Neural progenitor cell (in vitro differentiated cells): ENCODE results near the gene ZFYVE9. TPM values are rescaled to one million over a fixed set of nuclear protein-coding genes. Genes with fewer than 3 reads are reported as not detected.
A peak's percentile ranks its signal among the peaks of the same experiment; 100 is the strongest.
"Not testable (repeated sequence)": the region's sequence is repeated elsewhere in the genome, so short reads cannot be mapped to it uniquely, and the experiment has no call there.

Source experiments
- DNase-seq: peaks from one replicate; pipeline ENCODE4 v3.0.0-alpha.2; 2016; ENCODE audit warnings: low spot score
- H2AFZ ChIP-seq: fragments of 200-600 bp; sonication (generic); replicated peaks from 2 replicates; pipeline ENCODE4 v1.6.1; 2016; ENCODE audit warnings: antibody characterized with exemption
- H3F3A ChIP-seq: fragments of 200-600 bp; sonication (generic); 2 replicates; pipeline ENCODE4 v1.6.1; 2016; ENCODE audit warnings: antibody characterized with exemption, low read depth
- H3K27ac ChIP-seq: fragments of 200-600 bp; sonication (generic); 2 replicates; pipeline ENCODE4 v1.5.1; 2016; ENCODE audit warnings: mild to moderate bottlenecking
- H3K27me3 ChIP-seq: fragments of 200-600 bp; sonication (generic); 2 replicates; pipeline ENCODE4 v1.6.1; 2016; ENCODE audit warnings: mild to moderate bottlenecking, moderate library complexity
- H3K36me3 ChIP-seq: fragments of 200-600 bp; sonication (generic); 2 replicates; pipeline ENCODE4 v1.5.1; 2016
- H3K4me1 ChIP-seq: fragments of 200-600 bp; sonication (generic); 2 replicates; pipeline ENCODE4 v1.6.1; 2016; ENCODE audit warnings: mixed run types
- H3K4me2 ChIP-seq: fragments of 200-600 bp; sonication (generic); 2 replicates; pipeline ENCODE4 v1.6.1; 2016
- H3K4me3 ChIP-seq: fragments of 200-600 bp; sonication (generic); 2 replicates; pipeline ENCODE4 v1.5.1; 2016
- H3K79me2 ChIP-seq: fragments of 200-600 bp; sonication (generic); 2 replicates; pipeline ENCODE4 v1.6.1; 2016; ENCODE audit warnings: low read depth
- H3K9ac ChIP-seq: fragments of 200-600 bp; sonication (generic); 2 replicates; pipeline ENCODE4 v1.6.1; 2016
- H3K9me3 ChIP-seq: fragments of 200-600 bp; sonication (generic); 2 replicates; pipeline ENCODE4 v1.5.1; 2016; ENCODE audit warnings: low read depth
- H4K20me1 ChIP-seq: fragments of 200-600 bp; sonication (generic); 2 replicates; pipeline ENCODE4 v1.6.1; 2016; ENCODE audit warnings: low read depth
- H3K27ac Mint-ChIP-seq: 3 replicates; pipeline ENCODE4 v1.8.0; 2021; ENCODE audit warnings: mixed read lengths
- H3K27me3 Mint-ChIP-seq: 2 replicates; pipeline ENCODE4 v1.8.0; 2022; ENCODE audit warnings: low read depth, mild to moderate bottlenecking, inconsistent platforms, moderate library complexity, mixed read lengths; ENCODE audit not compliant: insufficient read depth
- H3K36me3 Mint-ChIP-seq: 3 replicates; pipeline ENCODE4 v1.8.0; 2021; ENCODE audit warnings: mixed read lengths
- H3K4me1 Mint-ChIP-seq: 3 replicates; pipeline ENCODE4 v1.8.0; 2021; ENCODE audit warnings: mixed read lengths
- H3K4me3 Mint-ChIP-seq: 3 replicates; pipeline ENCODE4 v1.8.0; 2021; ENCODE audit warnings: mild to moderate bottlenecking, moderate library complexity, mixed read lengths
- H3K9me3 Mint-ChIP-seq: 3 replicates; pipeline ENCODE4 v1.8.0; 2020; ENCODE audit warnings: mixed read lengths
- EZH2 ChIP-seq: fragments of 200-600 bp; sonication (generic); IDR thresholded peaks from 2 replicates; pipeline ENCODE4 v1.6.1; 2017; ENCODE audit warnings: antibody characterized with exemption, mild to moderate bottlenecking, moderate library complexity
- EZH2phosphoT487 ChIP-seq: fragments of 200-600 bp; sonication (generic); IDR thresholded peaks from 2 replicates; pipeline ENCODE4 v1.6.1; 2017; ENCODE audit warnings: antibody characterized with exemption
- total RNA-seq: library from RNA; depleted of rRNA; stranded (reverse); fragments of >200 nt; gene quantifications from 2 replicates; pipeline ENCODE4 v1.2.3, GENCODE V29; 2015; ENCODE audit warnings: low replicate concordance
- TF ChIP-seq, protein P1 (sequence below): fragments of 200-600 bp; sonication (generic); IDR thresholded peaks from 2 replicates; pipeline ENCODE4 v1.5.1; 2017; ENCODE audit warnings: antibody characterized with exemption, mild to moderate bottlenecking

The ZFYVE9 gene
- total RNA-seq, 1 donor from 2014 or later = 42.7 TPM

DNA sequence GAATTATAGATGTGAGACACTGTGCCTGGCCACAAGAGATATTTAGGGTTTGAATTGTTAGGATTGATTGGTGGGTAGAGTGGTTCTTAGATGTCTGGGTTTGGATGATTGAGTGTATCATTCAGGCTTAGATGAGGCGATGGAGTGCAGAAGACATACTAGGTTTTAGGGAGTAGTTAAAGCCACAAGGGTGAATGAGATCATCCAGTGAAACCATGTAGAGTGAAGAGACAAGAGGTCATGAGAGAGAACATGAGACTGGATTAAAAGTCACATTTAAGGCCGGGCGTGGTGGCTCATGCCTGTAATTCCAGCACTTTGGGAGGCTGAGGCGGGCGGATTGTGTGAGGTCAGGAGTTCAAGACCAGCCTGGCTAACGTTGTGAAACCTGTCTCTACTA is 37.2 kb downstream of the ZFYVE9 start:
- Histone ChIP-seq H3K27ac (no peak overlapping the region), H3K36me3 (no peaks in the 10 kb centered on the region), H4K20me1 (peaks cover 11% of the 10 kb centered on the region), H2AFZ (no peak overlapping the region), H3K27me3 (no peaks in the 10 kb centered on the region), H3K79me2 (peaks cover 31% of the 10 kb centered on the region), H3K4me1 (peaks cover 8% of the 10 kb centered on the region), H3K9me3 (no peaks in the 10 kb centered on the region), H3K4me2 (no peak overlapping the region), H3K9ac (no peak overlapping the region), H3K4me3 (no peak overlapping the region), H3F3A (peaks cover 7% of the 10 kb centered on the region)
- no peak for DNase-seq
- H3K9me3 Mint-ChIP-seq = peaks cover 46% of the 10 kb centered on the region
- peaks cover 21% of the 10 kb centered on the region for H3K36me3 Mint-ChIP-seq
- no peaks in the 10 kb centered on the region for H3K27me3 Mint-ChIP-seq
- TF ChIP-seq EZH2phosphoT487 = no peak
- TF ChIP-seq, protein P1, sequence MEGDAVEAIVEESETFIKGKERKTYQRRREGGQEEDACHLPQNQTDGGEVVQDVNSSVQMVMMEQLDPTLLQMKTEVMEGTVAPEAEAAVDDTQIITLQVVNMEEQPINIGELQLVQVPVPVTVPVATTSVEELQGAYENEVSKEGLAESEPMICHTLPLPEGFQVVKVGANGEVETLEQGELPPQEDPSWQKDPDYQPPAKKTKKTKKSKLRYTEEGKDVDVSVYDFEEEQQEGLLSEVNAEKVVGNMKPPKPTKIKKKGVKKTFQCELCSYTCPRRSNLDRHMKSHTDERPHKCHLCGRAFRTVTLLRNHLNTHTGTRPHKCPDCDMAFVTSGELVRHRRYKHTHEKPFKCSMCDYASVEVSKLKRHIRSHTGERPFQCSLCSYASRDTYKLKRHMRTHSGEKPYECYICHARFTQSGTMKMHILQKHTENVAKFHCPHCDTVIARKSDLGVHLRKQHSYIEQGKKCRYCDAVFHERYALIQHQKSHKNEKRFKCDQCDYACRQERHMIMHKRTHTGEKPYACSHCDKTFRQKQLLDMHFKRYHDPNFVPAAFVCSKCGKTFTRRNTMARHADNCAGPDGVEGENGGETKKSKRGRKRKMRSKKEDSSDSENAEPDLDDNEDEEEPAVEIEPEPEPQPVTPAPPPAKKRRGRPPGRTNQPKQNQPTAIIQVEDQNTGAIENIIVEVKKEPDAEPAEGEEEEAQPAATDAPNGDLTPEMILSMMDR = no peak
- no peak for TF ChIP-seq EZH2
- H3K27ac Mint-ChIP-seq = no peak overlapping the region
- no peak overlapping the region for H3K4me3 Mint-ChIP-seq
- peaks cover 9% of the 10 kb centered on the region for H3K4me1 Mint-ChIP-seq

DNA sequence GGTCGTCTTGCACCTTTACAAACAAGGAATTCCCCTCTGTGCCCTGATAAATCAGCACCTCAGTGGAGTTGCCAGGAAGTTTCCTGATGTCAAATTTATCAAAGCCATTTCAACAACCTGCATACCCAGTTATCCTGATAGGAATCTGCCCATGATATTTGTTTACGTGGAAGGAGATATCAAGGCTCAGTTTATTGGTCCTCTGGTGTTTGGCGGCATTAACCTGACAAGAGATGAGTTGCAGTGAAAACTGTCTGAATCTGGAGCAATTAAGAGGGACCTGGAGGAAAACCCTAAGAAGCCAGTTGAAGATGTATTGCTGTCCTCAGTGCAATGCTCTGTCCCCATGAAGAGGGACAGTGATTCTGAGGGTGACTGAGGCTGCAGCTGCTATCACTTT is 38.3 kb downstream of the ZFYVE9 start:
- H3K36me3 Mint-ChIP-seq = peaks cover 21% of the 10 kb centered on the region
- no peak overlapping the region for H3K27ac Mint-ChIP-seq

DNA sequence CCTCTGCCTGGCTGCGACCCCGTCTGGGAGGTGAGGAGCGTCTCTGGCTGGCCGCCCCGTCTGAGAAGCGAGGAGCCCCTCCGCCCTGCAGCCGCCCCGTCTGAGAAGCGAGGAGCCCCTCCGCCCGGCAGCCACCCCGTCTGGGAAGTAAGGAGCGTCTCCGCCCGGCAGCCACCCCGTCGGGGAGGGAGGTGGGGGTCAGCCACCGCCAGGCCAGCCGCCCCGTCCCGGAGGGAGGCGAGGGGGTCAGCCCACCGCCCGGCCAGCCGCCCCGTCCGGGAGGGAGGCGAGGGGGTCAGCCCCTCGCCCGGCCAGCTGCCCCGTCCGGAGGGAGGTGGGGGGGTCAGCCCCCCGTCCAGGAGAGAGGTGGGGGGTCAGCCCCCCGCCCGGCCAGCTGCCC is 39.9 kb downstream of the ZFYVE9 start:
- peaks cover 42% of the 10 kb centered on the region for H3K9me3 Mint-ChIP-seq

More for the DNA sequence above, 38.3 kb downstream of the ZFYVE9 start:
- Histone ChIP-seq H3K9me3 (no peaks in the 10 kb centered on the region), H3K36me3 (no peaks in the 10 kb centered on the region), H3K9ac (no peak overlapping the region), H4K20me1 (peaks cover 11% of the 10 kb centered on the region), H3K4me2 (no peak overlapping the region), H3K27me3 (no peaks in the 10 kb centered on the region), H3K27ac (no peak overlapping the region), H3K4me3 (no peak overlapping the region), H3K79me2 (peaks cover 40% of the 10 kb centered on the region), H3K4me1 (peaks cover 8% of the 10 kb centered on the region), H2AFZ (no peak overlapping the region), H3F3A (peaks cover 7% of the 10 kb centered on the region)
- no peak for DNase-seq
- Mint-ChIP-seq H3K4me1 (peaks cover 9% of the 10 kb centered on the region), H3K27me3 (no peaks in the 10 kb centered on the region), H3K4me3 (no peak overlapping the region), H3K9me3 (peaks cover 44% of the 10 kb centered on the region)
- TF ChIP-seq EZH2 = no peak
- TF ChIP-seq EZH2phosphoT487 = no peak
- TF ChIP-seq, protein P1 = no peak

GRCh38 chr1:52182328-52182727 is 40.4 kb downstream of the ZFYVE9 start:
- not testable (repeated sequence) for H3K4me1 ChIP-seq, H3K36me3 ChIP-seq, H3K4me1 Mint-ChIP-seq, H3K27ac ChIP-seq, DNase-seq, H2AFZ ChIP-seq, H3K9me3 ChIP-seq, H3K27me3 ChIP-seq, H3K9ac ChIP-seq, H3K4me3 ChIP-seq, H3F3A ChIP-seq, H3K4me3 Mint-ChIP-seq, H3K27me3 Mint-ChIP-seq, H3K27ac Mint-ChIP-seq
- H3K36me3 Mint-ChIP-seq = peaks cover 17% of the 10 kb centered on the region
- peaks cover 40% of the 10 kb centered on the region for H3K9me3 Mint-ChIP-seq
- Histone ChIP-seq H3K79me2 (peaks cover 43% of the 10 kb centered on the region), H3K4me2 (peak overlapping the region; percentile 53), H4K20me1 (peaks cover 11% of the 10 kb centered on the region)

More for the DNA sequence above, 39.9 kb downstream of the ZFYVE9 start:
- not testable (repeated sequence) for H3K27ac Mint-ChIP-seq, H2AFZ ChIP-seq, H3K27ac ChIP-seq, H3K4me3 Mint-ChIP-seq, H3K4me1 ChIP-seq, H3F3A ChIP-seq, H3K27me3 ChIP-seq, H3K4me1 Mint-ChIP-seq, H3K9me3 ChIP-seq, H3K36me3 ChIP-seq, H3K4me2 ChIP-seq, H3K9ac ChIP-seq, H3K4me3 ChIP-seq, H3K27me3 Mint-ChIP-seq, DNase-seq
- H3K36me3 Mint-ChIP-seq = peaks cover 20% of the 10 kb centered on the region
- Histone ChIP-seq H3K79me2 (peaks cover 47% of the 10 kb centered on the region), H4K20me1 (peaks cover 11% of the 10 kb centered on the region)
